PC-9 (cell line): ENCODE data around the gene GLRB. TPM values are rescaled to one million over a fixed set of nuclear protein-coding genes. Genes with fewer than 3 reads are reported as not detected.

ENCODE experiments used
- BruUV-seq: library from RNA; stranded (reverse); fragments of 400-500 nt; replicated peaks from 2 replicates; lab custom pipeline; 2021; lab: Mats Ljungman, UMichigan
- CTCF ChIA-PET: fragments of 300-600 bp; sonication (Branson Sonifier 250); formaldehyde crosslinking; loops from one replicate; lab custom pipeline; 2022; ENCODE audit warnings: antibody characterized with exemption; lab: Charles Lee
- POLR2A ChIA-PET: fragments of 300-600 bp; sonication (Branson Sonifier 250); formaldehyde crosslinking; loops from one replicate; lab custom pipeline; 2022; ENCODE audit warnings: antibody characterized with exemption; ENCODE audit not compliant: unreplicated experiment; lab: Charles Lee
- DNase-seq, 2 experiments: peaks; one replicate each; pipeline versions ENCODE4 v3.0.0 to v3.0.0-alpha.2; 2015 to 2022; ENCODE audit warnings: mixed read lengths in 1 of 2
- H2AFZ ChIP-seq: fragments of 200-600 bp; sonication (generic); 2 replicates; pipeline ENCODE4 v1.8.1; 2017; ENCODE audit warnings: antibody characterized with exemption
- H3F3A ChIP-seq: fragments of 200-600 bp; sonication (generic); 2 replicates; pipeline ENCODE4 v1.8.1; 2017; ENCODE audit warnings: antibody characterized with exemption, mild to moderate bottlenecking, low read depth; ENCODE audit not compliant: insufficient read depth
- H3K27ac ChIP-seq: fragments of 200-600 bp; sonication (generic); 2 replicates; pipeline ENCODE4 v1.6.1; 2016; ENCODE audit warnings: mixed run types
- H3K27me3 ChIP-seq: fragments of 200-600 bp; sonication (generic); 2 replicates; pipeline ENCODE4 v1.6.1; 2016; ENCODE audit warnings: low read depth, mixed run types; ENCODE audit not compliant: insufficient read depth
- H3K36me3 ChIP-seq: fragments of 200-600 bp; sonication (generic); 2 replicates; pipeline ENCODE4 v1.6.1; 2016; ENCODE audit warnings: low read depth, mixed run types
- H3K4me1 ChIP-seq: fragments of 200-600 bp; sonication (generic); replicated peaks from 2 replicates; pipeline ENCODE4 v1.6.1; 2016; ENCODE audit warnings: mixed run types; ENCODE audit not compliant: insufficient read depth
- H3K4me2 ChIP-seq: fragments of 200-600 bp; sonication (generic); 2 replicates; pipeline ENCODE4 v1.6.1; 2017; ENCODE audit warnings: mixed run types
- H3K4me3 ChIP-seq: fragments of 200-600 bp; sonication (generic); 2 replicates; pipeline ENCODE4 v1.6.1; 2016; ENCODE audit warnings: mixed run types
- H3K79me2 ChIP-seq: fragments of 200-600 bp; sonication (generic); 2 replicates; pipeline ENCODE4 v1.6.1; 2017; ENCODE audit warnings: low read depth, mixed run types
- H3K9me2 ChIP-seq: fragments of 200-600 bp; sonication (generic); 2 replicates; pipeline ENCODE4 v1.8.1; 2017; ENCODE audit warnings: mild to moderate bottlenecking; ENCODE audit not compliant: insufficient read depth
- H3K9me3 ChIP-seq: fragments of 200-600 bp; sonication (generic); 2 replicates; pipeline ENCODE4 v1.8.1; 2016; ENCODE audit warnings: low read depth; ENCODE audit not compliant: insufficient read depth
- H4K20me1 ChIP-seq: fragments of 200-600 bp; sonication (generic); 2 replicates; pipeline ENCODE4 v1.8.1; 2017; ENCODE audit not compliant: insufficient read depth
- EZH2 ChIP-seq: fragments of 200-600 bp; sonication (generic); IDR thresholded peaks from 2 replicates; pipeline ENCODE4 v1.8.0; 2017; ENCODE audit warnings: antibody characterized with exemption, low read depth
- intact Hi-C: fragments of 100-400 bp; cut with micrococcal nuclease; formaldehyde crosslinking; loops from one replicate; pipeline ENCODE4 v1.10.0; 2022; ENCODE audit not compliant: unreplicated experiment
- total RNA-seq: library from RNA; stranded (reverse); gene quantifications from 2 replicates; pipeline ENCODE4 v1.2.3, GENCODE V29; 2021
- TF ChIP-seq, protein P1 (sequence below): fragments of 200-600 bp; sonication (generic); conservative IDR thresholded peaks from 2 replicates; pipeline ENCODE4 v1.6.1; 2017; ENCODE audit warnings: mixed run types, antibody characterized with exemption, mild to moderate bottlenecking, moderate library complexity

The GLRB gene
- total RNA-seq, 1 experiment from 2014 or later, result 7.0 TPM

- CTCF ChIA-PET, result no interaction called here
- no peaks in the 10 kb centered on the region for H3K27me3 ChIP-seq
- no peaks in the 10 kb centered on the region for H3K9me2 ChIP-seq
- no TSS peak for BruUV-seq
- H2AFZ ChIP-seq, result no peak overlapping the region
- TF ChIP-seq, protein P1, sequence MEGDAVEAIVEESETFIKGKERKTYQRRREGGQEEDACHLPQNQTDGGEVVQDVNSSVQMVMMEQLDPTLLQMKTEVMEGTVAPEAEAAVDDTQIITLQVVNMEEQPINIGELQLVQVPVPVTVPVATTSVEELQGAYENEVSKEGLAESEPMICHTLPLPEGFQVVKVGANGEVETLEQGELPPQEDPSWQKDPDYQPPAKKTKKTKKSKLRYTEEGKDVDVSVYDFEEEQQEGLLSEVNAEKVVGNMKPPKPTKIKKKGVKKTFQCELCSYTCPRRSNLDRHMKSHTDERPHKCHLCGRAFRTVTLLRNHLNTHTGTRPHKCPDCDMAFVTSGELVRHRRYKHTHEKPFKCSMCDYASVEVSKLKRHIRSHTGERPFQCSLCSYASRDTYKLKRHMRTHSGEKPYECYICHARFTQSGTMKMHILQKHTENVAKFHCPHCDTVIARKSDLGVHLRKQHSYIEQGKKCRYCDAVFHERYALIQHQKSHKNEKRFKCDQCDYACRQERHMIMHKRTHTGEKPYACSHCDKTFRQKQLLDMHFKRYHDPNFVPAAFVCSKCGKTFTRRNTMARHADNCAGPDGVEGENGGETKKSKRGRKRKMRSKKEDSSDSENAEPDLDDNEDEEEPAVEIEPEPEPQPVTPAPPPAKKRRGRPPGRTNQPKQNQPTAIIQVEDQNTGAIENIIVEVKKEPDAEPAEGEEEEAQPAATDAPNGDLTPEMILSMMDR, result peak; percentile 63
- TF ChIP-seq EZH2, result no peak
- H3K27ac ChIP-seq, result no peak overlapping the region
- H3K36me3 ChIP-seq, result no peaks in the 10 kb centered on the region
- no peaks in the 10 kb centered on the region for H4K20me1 ChIP-seq
- no peaks in the 10 kb centered on the region for H3K4me1 ChIP-seq
- H3K9me3 ChIP-seq, result no peaks in the 10 kb centered on the region
- H3F3A ChIP-seq, result no peaks in the 10 kb centered on the region
- no peak overlapping the region for H3K4me3 ChIP-seq
- H3K79me2 ChIP-seq, result no peaks in the 10 kb centered on the region
- intact Hi-C loops, result no loop called here
- no peak for DNase-seq
- POLR2A ChIA-PET, result no interaction called here
- no peak overlapping the region for H3K4me2 ChIP-seq
These were observed 128.8 kb downstream of the GLRB start for GRCh38 chr4:157204634-157205244.

- intact Hi-C loops, result loop anchor here (1.0 to 2.0 kb wide), 2 partner anchors 742 to 761 kb away; no protein-coding TSS in a partner anchor
- H3F3A ChIP-seq, result no peaks in the 10 kb centered on the region
These were observed 141.8 kb downstream of the GLRB start for GRCh38 chr4:157217708-157218107.

DNA sequence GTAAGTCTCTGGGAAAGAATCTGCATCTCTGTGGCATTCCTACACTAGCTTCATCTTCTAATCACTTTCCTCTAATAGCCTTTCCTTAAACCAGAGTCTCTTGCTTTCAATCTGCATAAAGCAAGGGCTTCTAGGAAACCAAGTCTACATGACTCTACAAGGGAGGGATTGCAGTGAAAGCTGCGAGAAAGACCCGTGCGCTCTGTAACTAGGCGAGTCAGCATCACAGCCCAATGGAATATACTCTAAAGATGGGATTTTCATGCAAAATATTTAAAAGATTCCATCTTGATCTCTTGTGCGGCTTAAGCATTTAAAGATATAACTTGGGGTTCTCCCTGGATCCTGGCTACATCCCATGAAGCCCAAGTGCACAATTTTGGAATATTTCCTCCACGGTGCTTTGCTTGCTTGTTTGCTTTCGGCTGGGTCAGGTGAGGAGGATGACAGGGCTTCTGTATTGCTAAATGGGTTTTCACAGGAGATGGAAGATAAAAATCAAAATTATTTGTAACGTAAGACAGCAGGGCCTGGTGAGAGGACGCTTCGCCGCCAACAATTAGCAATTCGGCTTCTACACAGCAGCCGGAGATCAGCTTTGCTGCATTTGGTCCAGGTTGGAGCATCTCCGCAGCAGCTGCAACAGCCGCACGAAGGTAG, 143.9 kb downstream of the GLRB start:
- ChIA-PET CTCF (interaction anchor here (0.7 kb wide), 1 partner anchor 595 kb away, joined by 3 read pairs; no protein-coding TSS in a partner anchor), POLR2A (no interaction called here)
- Histone ChIP-seq H3K9me2 (no peaks in the 10 kb centered on the region), H3K9me3 (no peaks in the 10 kb centered on the region), H2AFZ (no peak overlapping the region), H3K27me3 (no peaks in the 10 kb centered on the region), H3F3A (no peaks in the 10 kb centered on the region), H3K4me2 (peak overlapping the region; percentile 53; the same call in 1 of the 2 replicates), H3K4me3 (no peak overlapping the region; the same call in 1 of the 2 replicates), H3K36me3 (no peaks in the 10 kb centered on the region), H4K20me1 (no peaks in the 10 kb centered on the region), H3K27ac (no peak overlapping the region), H3K79me2 (no peaks in the 10 kb centered on the region), H3K4me1 (no peaks in the 10 kb centered on the region)
- intact Hi-C loops, result loop anchor here (10.0 kb wide), 1 partner anchor 955 kb away; the partner anchor contains the start of gene GASK1B
- no TSS peak for BruUV-seq
- DNase-seq, result no peak
- TF ChIP-seq, protein P1, result no peak
- no peak for TF ChIP-seq EZH2

More at GRCh38 chr4:157217708-157218107, 141.8 kb downstream of the GLRB start:
- Histone ChIP-seq H3K4me2 (no peak overlapping the region), H3K9me2 (no peaks in the 10 kb centered on the region), H3K27me3 (no peaks in the 10 kb centered on the region), H3K79me2 (no peaks in the 10 kb centered on the region), H3K27ac (no peak overlapping the region), H3K36me3 (no peaks in the 10 kb centered on the region), H3K4me1 (no peaks in the 10 kb centered on the region), H2AFZ (no peak overlapping the region), H3K9me3 (no peaks in the 10 kb centered on the region), H3K4me3 (no peak overlapping the region), H4K20me1 (no peaks in the 10 kb centered on the region)
- CTCF ChIA-PET, result no interaction called here
- no TSS peak for BruUV-seq
- no peak for TF ChIP-seq EZH2
- TF ChIP-seq, protein P1, result peak; percentile 72
- no peak for DNase-seq
- POLR2A ChIA-PET, result no interaction called here
